Trophoblast cell (in vitro differentiated cells and primary cell): ENCODE data around the gene RAB31.

ENCODE experiments used
- DNase-seq, 2 donors: peaks; one replicate each; pipeline ENCODE4 v3.0.0-alpha.2; 2016
- H2AFZ ChIP-seq: 2 replicates; pipeline ENCODE4 v1.6.1; 2013; ENCODE audit warnings: low read length, moderate library complexity, mild to moderate bottlenecking; ENCODE audit not compliant: insufficient read depth, poor library complexity
- H2AK5ac ChIP-seq: 2 replicates; pipeline ENCODE4 v1.6.1; 2013; ENCODE audit warnings: mild to moderate bottlenecking, low read length
- H2BK120ac ChIP-seq: 2 replicates; pipeline ENCODE4 v1.6.1; 2013; ENCODE audit warnings: low read length, mild to moderate bottlenecking, moderate library complexity; ENCODE audit not compliant: insufficient read depth, poor library complexity
- H2BK12ac ChIP-seq: 2 replicates; pipeline ENCODE4 v1.6.1; 2013; ENCODE audit warnings: mild to moderate bottlenecking, low read length, moderate library complexity
- H2BK5ac ChIP-seq: 2 replicates; pipeline ENCODE4 v1.6.1; 2013; ENCODE audit warnings: low read length, low read depth, moderate library complexity, mild to moderate bottlenecking; ENCODE audit not compliant: poor library complexity
- H3K14ac ChIP-seq: 2 replicates; pipeline ENCODE4 v1.6.1; 2013; ENCODE audit warnings: mild to moderate bottlenecking, low read length
- H3K18ac ChIP-seq: 2 replicates; pipeline ENCODE4 v1.6.1; 2013; ENCODE audit warnings: mild to moderate bottlenecking, low read length
- H3K23ac ChIP-seq: 2 replicates; pipeline ENCODE4 v1.6.1; 2013; ENCODE audit warnings: low read length
- H3K27ac ChIP-seq: 2 replicates; pipeline ENCODE4 v1.5.1; 2013; ENCODE audit warnings: low read depth, mild to moderate bottlenecking, inconsistent platforms, low read length, moderate library complexity
- H3K27me3 ChIP-seq: 2 replicates; pipeline ENCODE4 v1.6.1; 2013; ENCODE audit warnings: inconsistent platforms, mild to moderate bottlenecking, low read length, moderate library complexity; ENCODE audit not compliant: insufficient read depth
- H3K36me3 ChIP-seq, 2 experiments: 1 replicate in 1 of 2; 2 replicates in 1 of 2; pipeline ENCODE4 v1.6.1; 2013; ENCODE audit warnings: low read length in 2 of 2, mild to moderate bottlenecking in 2 of 2, moderate library complexity in 1 of 2; ENCODE audit not compliant: insufficient read depth in 2 of 2, control insufficient read depth in 1 of 2
- H3K4ac ChIP-seq: 2 replicates; pipeline ENCODE4 v1.6.1; 2013; ENCODE audit warnings: low read depth, mild to moderate bottlenecking, low read length, moderate library complexity
- H3K4me1 ChIP-seq, 2 experiments: 1 replicate in 1 of 2; 2 replicates in 1 of 2; pipeline ENCODE4 v1.6.1; 2013; ENCODE audit warnings: low read length in 2 of 2, mild to moderate bottlenecking in 2 of 2, moderate library complexity in 1 of 2; ENCODE audit not compliant: insufficient read depth in 2 of 2, control insufficient read depth in 1 of 2
- H3K4me2 ChIP-seq: 2 replicates; pipeline ENCODE4 v1.6.1; 2013; ENCODE audit warnings: inconsistent platforms, mild to moderate bottlenecking, low read length, moderate library complexity
- H3K4me3 ChIP-seq: 2 replicates; pipeline ENCODE4 v1.5.1; 2013; ENCODE audit warnings: mild to moderate bottlenecking, low read depth, low read length, inconsistent platforms
- H3K79me1 ChIP-seq: one replicate; pipeline ENCODE4 v1.6.1; 2013; ENCODE audit warnings: low read length
- H3K79me2 ChIP-seq: 2 replicates; pipeline ENCODE4 v1.6.1; 2013; ENCODE audit warnings: low read length, mild to moderate bottlenecking; ENCODE audit not compliant: control insufficient read depth, insufficient read depth, poor library complexity
- H3K9ac ChIP-seq: 2 replicates; pipeline ENCODE4 v1.6.1; 2013; ENCODE audit warnings: mild to moderate bottlenecking, low read length
- H3K9me3 ChIP-seq: 2 replicates; pipeline ENCODE4 v1.6.1; 2013; ENCODE audit warnings: low read depth, mild to moderate bottlenecking, control low read depth, inconsistent platforms, low read length; ENCODE audit not compliant: insufficient read depth
- H4K12ac ChIP-seq: 2 replicates; pipeline ENCODE4 v1.6.1; 2013; ENCODE audit warnings: low read depth, mild to moderate bottlenecking, low read length, moderate library complexity
- H4K8ac ChIP-seq: 2 replicates; pipeline ENCODE4 v1.6.1; 2013; ENCODE audit warnings: low read depth, mild to moderate bottlenecking, low read length, moderate library complexity
- H4K91ac ChIP-seq: one replicate; pipeline ENCODE4 v1.6.1; 2013; ENCODE audit warnings: low read depth, mild to moderate bottlenecking, low read length, moderate library complexity
- WGBS: extraction: QIAGEN DNeasy Blood & Tissue Kit; methylation state at CpG from one replicate; pipeline ENCODE4 v1.1.7; 2013; ENCODE audit warnings: missing lambda C conversion rate; ENCODE audit not compliant: insufficient read length, insufficient coverage; ENCODE audit errors: extremely low coverage; 5-methylcytosine and 5-hydroxymethylcytosine counted together

Gene RAB31

DNA sequence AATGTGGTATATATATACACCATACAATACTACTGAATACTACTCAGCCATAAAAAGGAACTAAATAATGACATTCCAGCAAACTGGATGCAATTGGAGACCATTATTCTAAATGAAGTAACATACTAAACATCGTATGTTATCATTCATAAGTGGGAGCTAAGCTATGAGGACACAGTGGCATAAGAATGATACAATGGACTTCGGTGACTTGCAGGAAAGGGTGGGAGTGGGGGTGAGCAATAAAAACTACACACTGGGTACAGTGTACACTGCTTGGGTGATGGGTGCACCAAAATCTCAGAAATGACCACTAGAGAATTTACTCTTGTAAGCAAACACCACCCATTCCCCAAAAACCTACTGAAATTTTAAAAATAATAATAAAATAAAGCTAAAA lies 87.9 kb downstream of the RAB31 start:
- H2AFZ ChIP-seq: no peak overlapping the region

DNA sequence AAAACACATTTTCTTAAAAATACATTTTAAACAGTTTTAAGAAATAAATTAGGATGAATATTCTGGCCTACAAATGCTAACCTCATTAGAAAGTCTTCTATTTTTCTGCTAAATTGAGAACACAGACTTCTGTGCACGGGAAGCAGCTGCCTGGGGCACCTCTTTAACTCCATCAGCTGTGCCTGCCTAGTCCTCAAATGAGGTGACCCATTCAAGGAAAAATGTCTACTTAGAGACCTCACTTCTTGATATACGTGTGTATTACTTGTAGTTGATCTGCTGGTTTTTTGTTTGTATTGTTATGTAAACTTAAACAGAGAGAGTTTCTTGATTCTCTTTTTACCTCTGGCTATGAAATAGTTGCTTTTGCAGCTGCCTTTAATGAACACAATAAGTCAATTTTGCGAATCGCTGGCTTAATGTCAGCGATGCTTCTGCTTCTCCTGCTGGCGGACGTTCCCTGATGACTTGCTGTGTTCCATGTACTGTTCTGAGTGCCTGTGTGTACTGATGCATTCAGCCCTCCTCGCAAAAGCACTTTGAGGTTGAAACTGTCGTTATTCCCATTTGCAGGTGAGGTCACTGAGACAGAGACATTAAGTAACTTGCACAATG lies 88.9 kb downstream of the RAB31 start:
- peaks cover 4% of the 10 kb centered on the region for H3K79me2 ChIP-seq
- no peak overlapping the region for H3K27ac ChIP-seq
- no peaks in the 10 kb centered on the region for H3K9me3 ChIP-seq
- H3K9ac ChIP-seq: no peak overlapping the region
- H2BK5ac ChIP-seq: no peak overlapping the region
- H4K8ac ChIP-seq: no peak overlapping the region
- no CpG with 5 or more reads among the region's 9 CpGs for WGBS
- H2AK5ac ChIP-seq: no peak overlapping the region
- no peak overlapping the region for H3K4me2 ChIP-seq
- H3K4ac ChIP-seq: no peak overlapping the region
- H2BK120ac ChIP-seq: no peak overlapping the region
- no peak overlapping the region for H3K14ac ChIP-seq
- no peak for DNase-seq
- H2BK12ac ChIP-seq: no peak overlapping the region
- no peaks in the 10 kb centered on the region for H3K4me1 ChIP-seq
- no peak overlapping the region for H3K4me3 ChIP-seq
- no peak overlapping the region for H2AFZ ChIP-seq
- no peak overlapping the region for H4K12ac ChIP-seq
- no peak overlapping the region for H3K18ac ChIP-seq
- peaks cover 18 to 27% of the 10 kb centered on the region in 2 experiments for H3K36me3 ChIP-seq
- no peak overlapping the region for H3K23ac ChIP-seq
- no peaks in the 10 kb centered on the region for H3K79me1 ChIP-seq
- H3K27me3 ChIP-seq: no peaks in the 10 kb centered on the region
- H4K91ac ChIP-seq: no peak overlapping the region

More for the DNA sequence above, 87.9 kb downstream of the RAB31 start:
- no CpG with 5 or more reads among the region's 2 CpGs for WGBS
- Histone ChIP-seq H3K9me3 (no peaks in the 10 kb centered on the region), H3K9ac (no peak overlapping the region), H2BK12ac (no peak overlapping the region), H2BK120ac (no peak overlapping the region), H3K23ac (no peak overlapping the region), H2BK5ac (no peak overlapping the region), H2AK5ac (no peak overlapping the region), H4K8ac (no peak overlapping the region), H3K4me1 (no peaks in the 10 kb centered on the region), H3K36me3 (peaks cover 20 to 29% of the 10 kb centered on the region in 2 experiments), H3K79me2 (peaks cover 4% of the 10 kb centered on the region), H3K27me3 (no peaks in the 10 kb centered on the region), H4K91ac (no peak overlapping the region), H3K4ac (no peak overlapping the region), H3K14ac (no peak overlapping the region), H3K27ac (no peak overlapping the region), H3K18ac (no peak overlapping the region), H3K4me2 (no peak overlapping the region), H3K79me1 (no peaks in the 10 kb centered on the region), H3K4me3 (no peak overlapping the region), H4K12ac (no peak overlapping the region)
- no peak for DNase-seq

DNA sequence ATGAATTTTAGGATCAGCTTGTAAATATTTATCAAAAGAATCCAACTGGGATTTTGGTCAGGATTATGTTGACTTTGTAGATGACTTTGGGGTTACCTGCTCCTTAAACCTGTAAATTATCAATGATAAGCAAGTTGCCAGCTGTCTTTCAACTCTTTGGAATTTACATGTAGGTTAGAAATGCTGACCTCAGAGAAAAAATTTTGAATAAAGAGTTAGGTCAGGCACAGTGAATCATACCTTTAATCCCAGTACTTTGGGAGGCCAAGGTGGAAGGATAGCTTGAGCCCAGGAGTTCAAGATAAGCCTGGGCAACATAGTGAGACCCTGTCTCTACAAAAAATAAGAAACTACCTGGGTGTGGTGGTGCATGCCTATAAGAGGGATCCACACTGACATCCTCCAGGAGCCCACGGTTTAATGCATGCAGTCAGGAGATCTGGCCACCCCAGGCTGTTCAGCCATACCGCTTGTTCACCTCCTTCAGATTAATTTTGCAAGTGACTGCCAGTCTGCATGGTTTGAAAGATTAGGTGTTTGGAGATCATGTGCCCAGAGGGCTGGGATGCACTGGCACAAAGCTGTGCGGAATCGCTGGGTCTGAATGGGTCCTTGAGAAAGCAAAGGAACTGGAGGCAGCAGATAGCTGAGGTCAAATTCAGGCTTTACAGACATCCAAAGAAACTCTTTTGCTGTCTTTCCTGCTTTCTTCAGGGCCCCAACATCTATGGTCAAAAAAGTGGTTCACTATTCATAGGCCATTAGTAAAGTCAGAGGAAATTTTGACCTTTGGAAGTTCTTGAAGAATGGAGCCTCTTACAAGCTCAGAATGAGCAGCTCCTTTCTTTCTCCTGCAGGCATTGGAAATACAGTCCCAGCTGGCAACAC lies 94.3 kb downstream of the RAB31 start:
- no peak overlapping the region for H3K23ac ChIP-seq
- H2AFZ ChIP-seq: no peak overlapping the region
- H4K8ac ChIP-seq: no peak overlapping the region
- peaks cover 3 to 13% of the 10 kb centered on the region in 2 experiments for H3K4me1 ChIP-seq
- no peak overlapping the region for H4K91ac ChIP-seq
- H3K27ac ChIP-seq: no peak overlapping the region
- H3K14ac ChIP-seq: no peak overlapping the region
- no peak overlapping the region for H4K12ac ChIP-seq
- peak overlapping the region; percentile 39 for H3K4ac ChIP-seq
- no peak overlapping the region for H2BK120ac ChIP-seq
- no peak overlapping the region for H2BK12ac ChIP-seq
- no peak overlapping the region for H3K9ac ChIP-seq
- no peak overlapping the region for H3K18ac ChIP-seq
- H3K79me2 ChIP-seq: peaks cover 8% of the 10 kb centered on the region
- no peak overlapping the region for H2AK5ac ChIP-seq
- H3K27me3 ChIP-seq: no peaks in the 10 kb centered on the region
- no peak overlapping the region for H2BK5ac ChIP-seq
- DNase-seq: no peak
- no peaks in the 10 kb centered on the region for H3K9me3 ChIP-seq
- WGBS: no CpG with 5 or more reads among the region's 4 CpGs
- peaks cover 24 to 36% of the 10 kb centered on the region in 2 experiments for H3K36me3 ChIP-seq
- no peaks in the 10 kb centered on the region for H3K79me1 ChIP-seq
- no peak overlapping the region for H3K4me2 ChIP-seq
- H3K4me3 ChIP-seq: no peak overlapping the region

DNA sequence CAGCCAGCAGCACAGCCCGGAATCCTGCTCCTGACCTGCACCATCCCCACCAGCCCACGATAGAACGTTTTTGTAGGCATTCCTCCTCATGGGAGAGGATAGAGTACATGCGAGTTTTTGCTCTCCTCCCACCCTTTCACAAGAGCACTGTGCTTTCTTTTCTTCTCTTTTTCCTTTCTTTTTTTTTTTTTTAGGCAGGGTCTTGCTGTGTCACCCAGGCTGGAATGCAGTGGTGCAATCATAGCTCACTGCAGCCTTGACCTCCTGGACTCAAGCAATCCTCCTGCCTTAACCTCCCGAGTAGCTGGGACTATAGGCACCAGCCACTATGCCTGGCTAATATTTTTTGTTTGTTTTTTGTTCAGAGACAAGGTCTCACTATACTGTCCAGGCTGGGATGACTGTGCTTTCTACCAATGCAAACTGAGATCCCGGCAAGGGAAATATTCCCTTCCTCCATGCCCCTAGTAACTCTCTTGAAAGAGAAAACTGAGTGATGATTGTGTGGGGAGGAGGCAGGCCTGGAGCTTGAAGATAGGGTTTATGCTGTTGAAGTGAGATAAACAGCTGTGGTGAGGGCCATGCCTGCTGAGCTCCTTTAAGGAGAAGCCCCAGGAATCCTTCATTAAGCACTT lies 95.1 kb downstream of the RAB31 start:
- no peak overlapping the region for H3K4me2 ChIP-seq
- H3K9ac ChIP-seq: no peak overlapping the region
- no peak overlapping the region for H3K18ac ChIP-seq
- no peaks in the 10 kb centered on the region for H3K9me3 ChIP-seq
- peak in 1 of 2 donors; percentile 40 for DNase-seq
- no peak overlapping the region for H3K14ac ChIP-seq
- peaks cover 22 to 35% of the 10 kb centered on the region in 2 experiments for H3K36me3 ChIP-seq
- H3K27me3 ChIP-seq: no peaks in the 10 kb centered on the region
- no peak overlapping the region for H2AK5ac ChIP-seq
- H2BK5ac ChIP-seq: no peak overlapping the region
- H3K79me2 ChIP-seq: peaks cover 8% of the 10 kb centered on the region
- no peak overlapping the region for H4K12ac ChIP-seq
- no peak overlapping the region for H4K8ac ChIP-seq
- H3K4ac ChIP-seq: peak overlapping the region; percentile 39
- no peak overlapping the region for H3K4me3 ChIP-seq
- H3K4me1 ChIP-seq: peaks cover 3 to 14% of the 10 kb centered on the region in 2 experiments
- WGBS: no CpG with 5 or more reads among the region's 6 CpGs
- H3K27ac ChIP-seq: no peak overlapping the region
- H2BK12ac ChIP-seq: no peak overlapping the region
- no peaks in the 10 kb centered on the region for H3K79me1 ChIP-seq
- no peak overlapping the region for H4K91ac ChIP-seq
- H3K23ac ChIP-seq: no peak overlapping the region
- no peak overlapping the region for H2AFZ ChIP-seq
- H2BK120ac ChIP-seq: no peak overlapping the region
